Endothelial cell (in vitro differentiated cells): ENCODE data around the gene ITGB2. TPM values are rescaled to one million over a fixed set of nuclear protein-coding genes. Genes with fewer than 3 reads are reported as not detected.

Source experiments
- DNase-seq: peaks from one replicate; pipeline ENCODE4 v3.0.0; 2021; ENCODE audit warnings: low spot score
- H3K27ac Mint-ChIP-seq: one replicate; pipeline ENCODE4 v1.8.0; 2021; ENCODE audit warnings: mixed read lengths, inconsistent platforms; ENCODE audit not compliant: unreplicated experiment
- H3K27me3 Mint-ChIP-seq: one replicate; pipeline ENCODE4 v1.8.0; 2021; ENCODE audit warnings: mild to moderate bottlenecking, moderate library complexity, mixed read lengths, inconsistent platforms; ENCODE audit not compliant: unreplicated experiment
- H3K36me3 Mint-ChIP-seq: one replicate; pipeline ENCODE4 v1.8.0; 2021; ENCODE audit warnings: mild to moderate bottlenecking, low read depth, mixed read lengths, inconsistent platforms; ENCODE audit not compliant: unreplicated experiment
- H3K4me1 Mint-ChIP-seq: one replicate; pipeline ENCODE4 v1.8.0; 2021; ENCODE audit warnings: mild to moderate bottlenecking, mixed read lengths, inconsistent platforms; ENCODE audit not compliant: unreplicated experiment
- H3K4me3 Mint-ChIP-seq: one replicate; pipeline ENCODE4 v1.8.0; 2021; ENCODE audit warnings: mild to moderate bottlenecking, mixed read lengths, inconsistent platforms; ENCODE audit not compliant: unreplicated experiment
- H3K9me3 Mint-ChIP-seq: one replicate; pipeline ENCODE4 v1.8.0; 2021; ENCODE audit warnings: mixed read lengths, inconsistent platforms; ENCODE audit not compliant: unreplicated experiment
- total RNA-seq: library from RNA; stranded (reverse); fragmentation: NEBNext Ultra II Directional; extraction: Animal tissue kit (Norgen Biotek cat#: 25700); gene quantifications from one replicate; pipeline ENCODE4 v1.2.1, GENCODE V29; 2021; ENCODE audit not compliant: unreplicated experiment
- TF ChIP-seq, protein P1 (sequence below): fragments of 200-600 bp; sonication (generic); IDR thresholded peaks from one replicate; pipeline ENCODE4 v1.5.0; 2021; ENCODE audit warnings: antibody characterized with exemption; ENCODE audit not compliant: unreplicated experiment

Gene ITGB2
- total RNA-seq, 1 donor from 2014 or later, result 21.3 TPM

- Mint-ChIP-seq H3K4me3 (peak overlapping the region; percentile 91), H3K9me3 (no peaks in the 10 kb centered on the region), H3K4me1 (peaks cover 17% of the 10 kb centered on the region), H3K36me3 (peaks cover 9% of the 10 kb centered on the region), H3K27ac (no peak overlapping the region), H3K27me3 (peaks cover 13% of the 10 kb centered on the region)
- DNase-seq, result no peak
- TF ChIP-seq, protein P1, sequence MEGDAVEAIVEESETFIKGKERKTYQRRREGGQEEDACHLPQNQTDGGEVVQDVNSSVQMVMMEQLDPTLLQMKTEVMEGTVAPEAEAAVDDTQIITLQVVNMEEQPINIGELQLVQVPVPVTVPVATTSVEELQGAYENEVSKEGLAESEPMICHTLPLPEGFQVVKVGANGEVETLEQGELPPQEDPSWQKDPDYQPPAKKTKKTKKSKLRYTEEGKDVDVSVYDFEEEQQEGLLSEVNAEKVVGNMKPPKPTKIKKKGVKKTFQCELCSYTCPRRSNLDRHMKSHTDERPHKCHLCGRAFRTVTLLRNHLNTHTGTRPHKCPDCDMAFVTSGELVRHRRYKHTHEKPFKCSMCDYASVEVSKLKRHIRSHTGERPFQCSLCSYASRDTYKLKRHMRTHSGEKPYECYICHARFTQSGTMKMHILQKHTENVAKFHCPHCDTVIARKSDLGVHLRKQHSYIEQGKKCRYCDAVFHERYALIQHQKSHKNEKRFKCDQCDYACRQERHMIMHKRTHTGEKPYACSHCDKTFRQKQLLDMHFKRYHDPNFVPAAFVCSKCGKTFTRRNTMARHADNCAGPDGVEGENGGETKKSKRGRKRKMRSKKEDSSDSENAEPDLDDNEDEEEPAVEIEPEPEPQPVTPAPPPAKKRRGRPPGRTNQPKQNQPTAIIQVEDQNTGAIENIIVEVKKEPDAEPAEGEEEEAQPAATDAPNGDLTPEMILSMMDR, result no peak
Observed at GRCh38 chr21:44940116-44940631, 19.5 kb upstream of the ITGB2 start.

DNA sequence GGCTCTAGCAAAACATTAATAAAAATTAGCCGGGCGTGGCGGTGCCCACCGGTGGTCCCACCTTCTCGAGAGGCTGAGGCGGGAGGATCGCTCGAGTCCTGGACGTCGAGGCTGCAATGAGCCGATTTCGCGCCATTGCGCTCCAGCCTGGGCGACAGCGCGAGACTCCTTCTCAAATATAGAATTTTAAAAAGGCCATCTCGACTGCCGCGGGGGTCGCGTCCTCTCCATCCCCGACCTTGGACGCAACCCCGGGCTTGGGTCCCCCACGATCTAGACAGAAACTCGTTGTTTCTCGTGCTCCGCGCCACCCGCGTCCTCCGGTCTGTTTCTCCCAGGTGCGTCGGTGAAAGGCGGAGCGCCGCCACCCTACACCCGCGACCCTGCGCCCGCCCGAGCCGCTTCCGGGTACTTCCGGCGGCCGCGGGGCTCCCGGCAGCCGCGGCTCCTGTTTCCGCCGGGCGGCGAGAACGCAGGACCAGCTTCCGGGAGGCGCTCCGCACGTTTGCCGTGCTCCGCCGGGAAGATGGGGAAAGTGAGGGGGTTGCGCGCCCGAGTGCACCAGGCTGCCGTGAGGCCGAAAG is 18.9 kb upstream of the ITGB2 start, which contains the start of gene SLX9:
TSS of gene SLX9 (plus strand) at position 498 of the 584 bp plus-strand sequence. CDS start at position 527, 29 bp downstream.
- Mint-ChIP-seq H3K27me3 (peaks cover 10% of the 10 kb centered on the region), H3K4me3 (peak within 1 kb of the TSS; percentile 91), H3K9me3 (no peaks in the 10 kb centered on the region), H3K36me3 (peaks cover 9% of the 10 kb centered on the region), H3K27ac (no peak within 1 kb of the TSS), H3K4me1 (peaks cover 17% of the 10 kb centered on the region)
- TF ChIP-seq, protein P1, result no peak
- peak; percentile 54 for DNase-seq

DNA sequence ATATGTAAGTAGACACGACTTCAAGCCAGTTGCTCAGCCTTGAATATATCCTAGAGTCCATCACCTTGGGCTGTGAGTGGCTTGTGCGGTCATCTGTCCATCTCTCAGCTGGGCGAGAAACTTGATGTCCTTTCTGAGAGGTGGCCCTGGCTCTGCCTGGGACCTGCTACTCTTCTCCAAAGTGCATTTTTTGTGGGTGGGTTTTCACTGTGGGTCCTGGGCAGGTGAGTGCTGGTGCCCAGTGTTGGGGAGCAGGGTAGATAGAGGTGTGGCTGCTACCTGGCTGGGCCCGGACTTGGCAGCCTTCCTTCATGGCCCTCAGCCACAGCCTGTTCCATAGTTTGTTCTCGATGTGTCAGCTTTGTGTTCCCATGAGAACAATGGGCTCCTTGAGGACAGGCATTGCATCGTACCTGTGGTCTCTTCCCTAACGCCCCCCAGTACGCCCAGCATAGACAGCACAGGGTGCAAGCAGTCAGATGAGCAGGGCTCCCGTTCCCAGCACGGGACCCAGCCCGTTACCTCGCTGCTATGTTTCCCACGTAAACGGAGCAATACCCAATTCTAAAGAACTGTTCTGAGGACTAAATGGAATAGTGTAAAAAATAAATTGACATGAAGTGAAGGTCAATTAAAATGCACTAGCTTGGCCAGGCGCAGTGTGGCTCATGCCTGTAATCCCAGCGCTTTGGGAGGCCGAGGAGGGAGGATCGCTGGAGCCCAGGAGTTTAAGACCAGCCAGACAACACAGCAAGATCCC is 18.3 kb upstream of the ITGB2 start:
- peaks cover 17% of the 10 kb centered on the region for H3K4me1 Mint-ChIP-seq
- no peaks in the 10 kb centered on the region for H3K9me3 Mint-ChIP-seq
- H3K4me3 Mint-ChIP-seq, result peak overlapping the region; percentile 91
- DNase-seq, result no peak
- peaks cover 13% of the 10 kb centered on the region for H3K27me3 Mint-ChIP-seq
- H3K36me3 Mint-ChIP-seq, result peaks cover 5% of the 10 kb centered on the region
- no peak overlapping the region for H3K27ac Mint-ChIP-seq
- TF ChIP-seq, protein P1, result no peak

DNA sequence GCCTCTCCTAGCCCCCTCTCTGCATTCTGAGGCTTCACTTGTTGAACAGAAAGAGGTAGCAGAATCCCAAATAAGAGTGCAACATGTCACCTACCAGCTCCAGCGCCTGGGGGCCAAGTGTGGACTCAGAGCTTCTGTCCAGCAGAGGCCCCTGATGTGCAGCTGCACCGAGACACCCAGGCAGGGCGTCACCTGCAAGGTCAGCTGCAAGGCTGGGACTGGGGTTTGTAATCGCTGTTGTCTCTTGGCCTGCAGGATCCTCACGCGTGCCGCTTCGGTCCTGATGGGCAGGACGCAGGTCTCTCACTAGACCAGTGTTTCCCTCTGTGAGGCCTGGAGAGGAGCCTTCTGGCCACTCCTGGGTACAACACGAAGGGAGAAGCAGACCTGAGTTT is 14.8 kb upstream of the ITGB2 start:
- Mint-ChIP-seq H3K4me3 (no peak overlapping the region), H3K4me1 (peaks cover 5% of the 10 kb centered on the region), H3K27me3 (peaks cover 15% of the 10 kb centered on the region), H3K36me3 (peaks cover 5% of the 10 kb centered on the region), H3K9me3 (no peaks in the 10 kb centered on the region), H3K27ac (no peak overlapping the region)
- DNase-seq, result no peak
- TF ChIP-seq, protein P1, result no peak
